Gastroesophageal sphincter (tissue), 4 donors: Measurements from ENCODE around the gene LEO1. TPM values are rescaled to one million over a fixed set of nuclear protein-coding genes. Genes with fewer than 3 reads are reported as not detected.

ENCODE experiments used
- ATAC-seq: fragments of 150-250 bp; one replicate; pipeline ENCODE4 v1.9.1; 2016; ENCODE audit warnings: mild to moderate bottlenecking, moderate library complexity
- H3K27ac ChIP-seq, 4 donors: fragments of 200-600 bp; sonication (generic) in 3 of 4; 1 replicate in 3 of 4; 2 replicates in 1 of 4; pipeline ENCODE4 v1.5.1; 2016 to 2019
- H3K27me3 ChIP-seq: fragments of 200-600 bp; sonication (generic); one replicate; pipeline ENCODE4 v1.5.1; 2019
- H3K36me3 ChIP-seq, 2 donors: fragments of 200-600 bp; sonication (generic); one replicate each; pipeline ENCODE4 v1.5.1; 2019; ENCODE audit warnings: control low read depth in 1 of 2
- H3K4me1 ChIP-seq, 3 donors: fragments of 200-600 bp; sonication (generic); 1 replicate in 2 of 3; 2 replicates in 1 of 3; pipeline ENCODE4 v1.5.1; 2016 to 2019; ENCODE audit warnings: control low read depth in 2 of 3
- H3K4me3 ChIP-seq, 2 donors: fragments of 200-600 bp; sonication (generic); one replicate each; pipeline ENCODE4 v1.5.1; 2019; ENCODE audit warnings: mild to moderate bottlenecking in 1 of 2, moderate library complexity in 1 of 2
- H3K9me3 ChIP-seq, 3 donors: fragments of 200-600 bp; sonication (generic); one replicate each; pipeline ENCODE4 v1.5.1; 2017 to 2019; ENCODE audit warnings: control low read depth in 2 of 3
- EP300 ChIP-seq: sonication (generic); formaldehyde crosslinking; IDR thresholded peaks from one replicate; pipeline ENCODE4 v1.6.1; 2017; ENCODE audit warnings: antibody characterized with exemption, mild to moderate bottlenecking
- POLR2A ChIP-seq, 2 donors: fragments of 450-650 bp; IDR thresholded peaks; one replicate each; pipeline ENCODE4 v1.6.1; 2017; ENCODE audit warnings: antibody characterized with exemption in 2 of 2, mild to moderate bottlenecking in 2 of 2, moderate library complexity in 1 of 2
- POLR2AphosphoS5 ChIP-seq: sonication (generic); formaldehyde crosslinking; IDR thresholded peaks from one replicate; pipeline ENCODE4 v1.6.1; 2017; ENCODE audit warnings: antibody characterized with exemption
- WGBS, 2 donors: methylation state at CpG; one replicate each; pipeline ENCODE4 v1.1.5; 2018; ENCODE audit warnings: low coverage in 1 of 2; 5-methylcytosine and 5-hydroxymethylcytosine counted together
- total RNA-seq, 4 donors: library from RNA; depleted of rRNA; stranded (reverse); fragments of >200 nt; gene quantifications; one replicate each; pipeline ENCODE4 v1.1.0, GENCODE V29; 2016
- TF ChIP-seq, protein P1 (sequence below), 4 experiments: fragments of 200-600 bp in 2 of 4; fragments of 450-650 bp in 2 of 4; sonication (generic) in 1 of 4; IDR thresholded peaks; one replicate each; pipeline ENCODE4 v1.5.1; 2017 to 2019; ENCODE audit warnings: antibody characterized with exemption in 4 of 4, mild to moderate bottlenecking in 2 of 4, moderate library complexity in 2 of 4

LEO1 gene
- total RNA-seq, 4 donors from 2014 or later: 11.7 to 15.7 (median 13.2) TPM

- no peak overlapping the region for H3K27ac ChIP-seq
- no peaks in the 10 kb centered on the region for H3K4me1 ChIP-seq
- no peak for ATAC-seq
- H3K27me3 ChIP-seq: no peaks in the 10 kb centered on the region
- no peaks in the 10 kb centered on the region for H3K9me3 ChIP-seq
- WGBS, 2 donors: 90 to 93% methylated on average over 3 of the region's 3 CpGs
- TF ChIP-seq POLR2AphosphoS5 (no peak), POLR2A (IDR thresholded peaks at IDR 0.05) (no peak), EP300 (no peak)
- TF ChIP-seq, protein P1, sequence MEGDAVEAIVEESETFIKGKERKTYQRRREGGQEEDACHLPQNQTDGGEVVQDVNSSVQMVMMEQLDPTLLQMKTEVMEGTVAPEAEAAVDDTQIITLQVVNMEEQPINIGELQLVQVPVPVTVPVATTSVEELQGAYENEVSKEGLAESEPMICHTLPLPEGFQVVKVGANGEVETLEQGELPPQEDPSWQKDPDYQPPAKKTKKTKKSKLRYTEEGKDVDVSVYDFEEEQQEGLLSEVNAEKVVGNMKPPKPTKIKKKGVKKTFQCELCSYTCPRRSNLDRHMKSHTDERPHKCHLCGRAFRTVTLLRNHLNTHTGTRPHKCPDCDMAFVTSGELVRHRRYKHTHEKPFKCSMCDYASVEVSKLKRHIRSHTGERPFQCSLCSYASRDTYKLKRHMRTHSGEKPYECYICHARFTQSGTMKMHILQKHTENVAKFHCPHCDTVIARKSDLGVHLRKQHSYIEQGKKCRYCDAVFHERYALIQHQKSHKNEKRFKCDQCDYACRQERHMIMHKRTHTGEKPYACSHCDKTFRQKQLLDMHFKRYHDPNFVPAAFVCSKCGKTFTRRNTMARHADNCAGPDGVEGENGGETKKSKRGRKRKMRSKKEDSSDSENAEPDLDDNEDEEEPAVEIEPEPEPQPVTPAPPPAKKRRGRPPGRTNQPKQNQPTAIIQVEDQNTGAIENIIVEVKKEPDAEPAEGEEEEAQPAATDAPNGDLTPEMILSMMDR (IDR thresholded peaks at IDR 0.05): no peak
- H3K4me3 ChIP-seq: no peak overlapping the region
- H3K36me3 ChIP-seq: peaks cover 0 to 77% of the 10 kb centered on the region in 2 donors
Observed at GRCh38 chr15:51926809-51927208, 44.8 kb downstream of the LEO1 start.

- Histone ChIP-seq H3K27me3 (no peaks in the 10 kb centered on the region), H3K9me3 (no peaks in the 10 kb centered on the region), H3K4me1 (no peaks in the 10 kb centered on the region), H3K36me3 (peaks cover 0 to 86% of the 10 kb centered on the region in 2 donors), H3K27ac (no peak overlapping the region), H3K4me3 (no peak overlapping the region)
- no peak for ATAC-seq
- 75 to 79% methylated on average over 6 to 11 of the region's 11 CpGs for WGBS, 2 donors
- no peak for TF ChIP-seq EP300
Observed at GRCh38 chr15:51924156-51925068, 47.2 kb downstream of the LEO1 start.

- no peak for ATAC-seq
- Histone ChIP-seq H3K4me3 (no peak overlapping the region), H3K4me1 (no peaks in the 10 kb centered on the region), H3K27ac (no peak overlapping the region), H3K27me3 (no peaks in the 10 kb centered on the region), H3K36me3 (peaks cover 0 to 87% of the 10 kb centered on the region in 2 donors), H3K9me3 (no peaks in the 10 kb centered on the region)
- WGBS, 2 donors: 86% methylated on average over 2 of the region's 2 CpGs; no CpG with 5 or more reads in 1 of the 2 donors
- TF ChIP-seq POLR2AphosphoS5 (no peak), EP300 (no peak), POLR2A (IDR thresholded peaks at IDR 0.05) (no peak)
- TF ChIP-seq, protein P1 (IDR thresholded peaks at IDR 0.05): no peak
Observed at GRCh38 chr15:51917493-51917892, 54.1 kb downstream of the LEO1 start.

DNA sequence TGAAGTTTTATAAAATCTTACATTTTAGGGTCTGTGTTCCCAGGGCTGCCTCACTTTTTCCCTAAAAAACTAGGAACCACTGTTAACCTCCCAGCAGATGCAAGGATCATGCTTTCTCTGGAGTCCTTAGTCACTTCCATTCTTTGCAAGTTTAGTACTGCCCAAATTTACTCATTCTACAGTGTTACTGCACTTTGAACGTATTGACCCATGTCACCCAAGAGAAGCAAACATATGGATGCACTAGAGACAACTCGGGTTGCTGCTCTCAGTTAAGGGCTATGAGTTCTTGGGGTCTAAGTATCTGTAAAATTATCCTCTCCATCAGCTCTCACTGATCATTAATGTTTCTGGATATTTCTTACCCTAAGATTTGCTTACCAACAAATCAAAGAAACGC lies 59.0 kb downstream of the LEO1 start:
- ATAC-seq: no peak
- Histone ChIP-seq H3K9me3 (no peaks in the 10 kb centered on the region), H3K4me1 (no peaks in the 10 kb centered on the region), H3K27ac (no peak overlapping the region), H3K36me3 (peaks cover 3 to 87% of the 10 kb centered on the region in 2 donors), H3K27me3 (no peaks in the 10 kb centered on the region), H3K4me3 (no peak overlapping the region)
- TF ChIP-seq EP300: no peak
- TF ChIP-seq, protein P1 (IDR thresholded peaks at IDR 0.05): no peak
- WGBS, 2 donors: 85 to 87% methylated on average over 3 of the region's 3 CpGs

- Histone ChIP-seq H3K36me3 (peaks cover 3 to 81% of the 10 kb centered on the region in 2 donors), H3K4me1 (no peaks in the 10 kb centered on the region), H3K27me3 (no peaks in the 10 kb centered on the region), H3K27ac (no peak overlapping the region), H3K9me3 (no peaks in the 10 kb centered on the region), H3K4me3 (no peak overlapping the region)
- ATAC-seq: no peak
- TF ChIP-seq POLR2AphosphoS5 (no peak), EP300 (no peak), POLR2A (IDR thresholded peaks at IDR 0.05) (no peak)
- TF ChIP-seq, protein P1 (IDR thresholded peaks at IDR 0.05): no peak
- WGBS, 2 donors: 61 to 82% methylated on average over 1 to 2 of the region's 2 CpGs
Observed at GRCh38 chr15:51909584-51909983, 62.0 kb downstream of the LEO1 start.
